Lower leg skin (tissue), 3 donors: ENCODE measurements around the gene SFMBT2.

ENCODE experiments used
- CTCF ChIP-seq, 3 donors: fragments of 450-650 bp; IDR thresholded peaks; one replicate each; pipeline ENCODE4 v1.5.1; 2016; ENCODE audit warnings: antibody characterized with exemption in 3 of 3, mild to moderate bottlenecking in 3 of 3, moderate library complexity in 2 of 3
- POLR2A ChIP-seq, 2 donors: fragments of 450-650 bp; IDR thresholded peaks; one replicate each; pipeline ENCODE4 v1.6.1; 2016 to 2017; ENCODE audit warnings: antibody characterized with exemption in 2 of 2, mild to moderate bottlenecking in 1 of 2, moderate library complexity in 1 of 2

- TF ChIP-seq CTCF (IDR thresholded peaks at IDR 0.05) (no peak), POLR2A (IDR thresholded peaks at IDR 0.05) (no peak)
Measured at GRCh38 chr10:7189909-7190308, 220.9 kb downstream of the SFMBT2 start.
